KG1 (cell line): ENCODE measurements around the gene MCF2L.
"Not testable (repeated sequence)": the region's sequence is repeated elsewhere in the genome, so short reads cannot be mapped to it uniquely, and the experiment has no call there.

Source experiments
- DNase-seq: peaks from one replicate; lab custom pipeline; 2025; lab: John Stamatoyannopoulos, UW

MCF2L gene

GRCh38 chr13:113096052-113096744, 127.2 kb downstream of the MCF2L start:
- DNase-seq, result no peak

DNA sequence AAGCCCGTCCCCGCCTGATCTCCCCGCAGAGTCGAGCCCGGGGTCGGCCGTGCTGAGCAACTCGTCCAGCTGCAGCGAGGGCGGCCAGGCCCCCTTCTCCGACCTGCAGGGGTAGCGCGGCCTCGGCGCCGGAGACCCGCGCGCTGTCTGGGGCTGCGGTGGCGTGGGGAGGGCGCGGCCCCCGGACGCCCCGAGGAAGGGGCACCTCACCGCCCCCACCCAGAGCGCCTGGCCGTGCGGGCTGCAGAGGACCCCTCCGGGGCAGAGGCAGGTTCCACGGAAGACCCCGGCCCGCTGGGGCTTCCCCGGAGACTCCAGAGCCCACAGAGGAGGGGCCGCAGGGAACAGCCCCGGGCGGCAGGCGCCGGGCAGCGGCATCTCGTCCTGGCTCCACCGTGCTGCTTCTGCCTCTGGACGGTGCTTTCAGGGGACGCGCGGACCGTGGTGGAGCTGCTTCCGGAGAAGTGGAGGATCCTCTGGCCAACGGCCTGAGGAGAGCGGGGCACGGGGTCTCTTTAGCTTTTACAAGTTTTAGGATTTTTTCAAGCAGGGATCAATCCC, 127.8 kb downstream of the MCF2L start:
- DNase-seq, result no peak

- no peak for DNase-seq
Measured at GRCh38 chr13:113097651-113098050, 128.6 kb downstream of the MCF2L start.

DNA sequence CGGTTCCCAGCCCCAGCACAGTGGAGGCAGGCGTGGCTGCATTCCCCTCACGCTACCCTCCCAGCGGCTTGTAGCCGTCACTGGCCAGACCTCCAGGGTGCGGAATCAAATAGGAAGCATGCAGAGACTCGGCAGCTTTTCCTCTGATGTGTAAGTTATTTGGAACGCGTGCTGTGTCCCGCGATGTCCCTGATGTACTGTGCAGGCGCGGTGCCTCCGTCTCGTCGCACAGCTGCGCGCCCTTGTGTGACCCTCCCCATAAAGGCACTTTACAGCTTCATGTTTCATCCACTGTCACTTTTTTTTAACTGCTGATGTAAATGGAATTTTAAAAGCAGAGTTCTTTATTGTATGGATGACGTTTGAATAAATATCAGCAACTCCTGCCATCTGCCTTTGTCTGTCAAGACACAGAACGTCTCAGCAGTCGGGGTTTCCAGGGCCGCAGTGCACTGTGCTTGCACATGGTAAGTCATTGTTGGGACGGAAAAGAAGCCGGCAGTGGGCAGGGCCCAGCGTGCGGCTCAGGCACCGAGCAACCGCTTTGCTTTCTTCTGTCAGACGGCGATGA, 129.2 kb downstream of the MCF2L start:
- DNase-seq, result no peak

GRCh38 chr13:113099142-113099541, 130.1 kb downstream of the MCF2L start:
- no peak for DNase-seq

DNA sequence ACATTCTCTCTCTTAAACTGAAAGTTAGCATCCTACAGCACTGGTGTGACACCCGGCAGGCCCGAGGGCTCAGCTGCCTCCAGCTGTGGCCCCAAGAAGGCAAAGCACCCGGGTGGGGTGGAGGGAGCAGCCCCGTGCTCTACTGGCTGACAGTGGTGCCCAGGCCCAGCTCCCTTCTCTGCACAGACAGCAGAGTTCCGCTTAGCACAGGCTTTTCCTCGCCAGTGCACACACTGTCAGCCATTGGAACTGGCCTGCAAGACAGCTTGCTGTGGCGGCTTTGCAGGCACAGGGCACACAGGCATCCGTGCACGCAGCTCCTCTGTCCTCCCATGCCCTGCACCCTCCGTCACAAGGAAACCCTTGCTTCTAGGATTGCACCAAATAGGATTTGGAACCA, 133.3 kb downstream of the MCF2L start:
- not testable (repeated sequence) for DNase-seq

- no peak for DNase-seq
Measured at GRCh38 chr13:113102727-113103126, 133.7 kb downstream of the MCF2L start.

DNA sequence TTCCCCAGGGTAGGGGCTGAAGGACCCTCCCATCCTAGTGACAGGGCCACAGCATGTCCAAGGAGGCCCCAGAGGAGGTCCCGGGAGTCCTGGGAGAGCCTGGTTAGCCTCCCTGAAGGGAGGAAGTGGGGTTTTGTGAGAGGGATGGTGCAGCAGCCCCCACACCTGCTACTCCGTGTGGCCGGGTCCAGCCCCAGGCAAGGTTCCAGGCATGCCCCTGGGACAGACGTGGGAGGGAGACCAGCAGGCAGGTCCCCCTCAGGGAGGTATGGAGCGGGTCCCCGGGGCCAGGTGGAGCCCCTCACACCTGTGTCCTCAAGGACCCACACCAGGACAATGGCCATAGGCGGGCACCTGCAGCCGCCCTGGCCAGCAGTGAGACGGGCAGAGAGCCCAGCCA, 134.6 kb downstream of the MCF2L start:
- no peak for DNase-seq

DNA sequence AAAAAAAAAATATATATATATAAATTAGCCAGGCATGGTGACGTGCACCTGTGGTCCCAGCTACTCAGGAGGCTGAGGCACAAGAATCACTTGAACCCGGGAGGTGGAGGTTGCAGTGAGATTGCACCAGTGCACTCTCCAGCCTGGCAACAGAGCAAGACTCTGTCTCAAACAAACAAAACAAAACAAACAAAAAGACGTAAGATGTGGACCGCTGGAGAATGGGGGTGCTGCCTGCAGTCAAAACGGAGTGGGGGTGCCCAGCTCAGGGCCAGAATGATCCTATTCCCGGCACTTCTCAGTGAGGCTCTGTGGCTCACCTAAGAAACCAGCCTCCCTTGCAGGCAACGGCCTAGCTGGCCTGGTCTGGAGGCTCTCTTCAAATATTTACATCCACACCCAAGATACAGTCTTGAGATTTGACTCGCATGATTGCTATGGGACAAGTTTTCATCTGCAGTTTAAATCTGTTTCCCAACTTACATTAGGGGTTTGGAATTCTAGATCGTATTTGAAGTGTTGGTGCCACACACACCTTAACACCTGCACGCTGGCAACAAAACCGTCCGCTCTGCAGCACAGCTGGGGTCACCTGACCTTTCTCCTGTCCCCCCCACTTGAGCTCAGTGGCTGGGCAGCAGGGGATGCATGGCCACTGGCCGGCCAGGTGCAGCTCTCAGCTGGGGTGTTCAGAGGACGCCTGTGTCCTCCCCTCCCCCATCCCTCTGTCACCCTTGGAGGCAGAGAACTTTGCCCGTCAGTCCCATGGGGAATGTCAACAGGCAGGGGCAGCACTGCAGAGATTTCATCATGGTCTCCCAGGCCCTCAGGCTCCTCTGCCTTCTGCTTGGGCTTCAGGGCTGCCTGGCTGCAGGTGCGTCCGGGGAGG, 136.3 kb downstream of the MCF2L start, which contains the start of gene F7:
F7 (plus strand) TSS at position 760 of the 889 bp plus-strand sequence; CDS start at position 811, 51 bp downstream.
- no peak for DNase-seq

DNA sequence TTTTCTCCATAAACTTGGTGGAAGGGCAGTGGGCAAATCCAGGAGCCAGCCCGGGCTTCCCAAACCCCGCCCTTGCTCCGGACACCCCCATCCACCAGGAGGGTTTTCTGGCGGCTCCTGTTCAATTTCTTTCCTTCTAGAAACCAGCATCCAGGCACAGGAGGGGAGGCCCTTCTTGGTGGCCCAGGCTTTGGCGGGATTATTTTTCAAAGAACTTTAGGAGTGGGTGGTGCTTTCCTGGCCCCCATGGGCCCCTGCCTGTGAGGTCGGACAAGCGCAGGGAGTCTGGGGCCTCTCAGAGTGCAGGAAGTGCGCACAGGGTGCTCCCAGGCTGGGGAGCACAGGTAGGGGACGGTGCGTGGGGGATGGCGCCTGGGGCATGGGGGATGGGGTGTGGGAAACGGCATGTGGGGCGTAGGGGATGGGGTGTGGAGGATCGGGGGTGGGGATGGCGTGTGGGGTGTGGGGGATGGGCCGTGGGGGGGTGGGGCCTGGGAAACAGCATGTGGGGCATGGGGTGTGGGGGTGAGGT, 137.0 kb downstream of the MCF2L start:
- no peak for DNase-seq

DNA sequence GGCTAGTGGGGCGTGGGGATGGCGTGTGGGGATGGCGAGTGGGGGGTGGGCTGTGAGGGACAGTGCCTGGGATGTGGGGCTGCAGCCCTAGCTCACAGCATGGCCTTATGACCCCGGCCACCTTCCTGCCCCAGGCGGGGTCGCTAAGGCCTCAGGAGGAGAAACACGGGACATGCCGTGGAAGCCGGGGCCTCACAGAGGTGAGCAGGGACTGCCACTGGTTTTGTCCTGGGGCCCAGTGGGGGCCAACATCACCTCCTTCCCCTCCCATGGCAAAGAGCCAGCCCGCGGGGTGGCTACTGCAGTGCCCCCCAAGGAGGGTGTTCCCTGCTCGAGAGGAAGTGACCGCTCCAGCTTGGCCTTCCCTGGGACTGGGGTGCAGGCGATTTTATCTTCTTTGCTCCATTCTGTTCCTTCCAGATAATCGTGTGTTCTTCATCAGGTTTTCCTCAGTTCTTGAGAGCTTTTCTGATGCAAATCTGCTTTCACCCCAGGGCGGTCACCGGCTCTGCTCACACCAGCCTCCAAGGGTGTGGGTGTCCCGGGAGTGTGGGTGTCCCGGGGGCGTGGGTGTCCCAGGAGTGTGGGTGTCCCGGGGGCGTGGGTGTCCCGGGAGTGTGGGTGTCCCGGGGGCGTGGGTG, 137.8 kb downstream of the MCF2L start:
- no peak for DNase-seq

GRCh38 chr13:113108521-113108920, 139.5 kb downstream of the MCF2L start:
- not testable (repeated sequence) for DNase-seq

DNA sequence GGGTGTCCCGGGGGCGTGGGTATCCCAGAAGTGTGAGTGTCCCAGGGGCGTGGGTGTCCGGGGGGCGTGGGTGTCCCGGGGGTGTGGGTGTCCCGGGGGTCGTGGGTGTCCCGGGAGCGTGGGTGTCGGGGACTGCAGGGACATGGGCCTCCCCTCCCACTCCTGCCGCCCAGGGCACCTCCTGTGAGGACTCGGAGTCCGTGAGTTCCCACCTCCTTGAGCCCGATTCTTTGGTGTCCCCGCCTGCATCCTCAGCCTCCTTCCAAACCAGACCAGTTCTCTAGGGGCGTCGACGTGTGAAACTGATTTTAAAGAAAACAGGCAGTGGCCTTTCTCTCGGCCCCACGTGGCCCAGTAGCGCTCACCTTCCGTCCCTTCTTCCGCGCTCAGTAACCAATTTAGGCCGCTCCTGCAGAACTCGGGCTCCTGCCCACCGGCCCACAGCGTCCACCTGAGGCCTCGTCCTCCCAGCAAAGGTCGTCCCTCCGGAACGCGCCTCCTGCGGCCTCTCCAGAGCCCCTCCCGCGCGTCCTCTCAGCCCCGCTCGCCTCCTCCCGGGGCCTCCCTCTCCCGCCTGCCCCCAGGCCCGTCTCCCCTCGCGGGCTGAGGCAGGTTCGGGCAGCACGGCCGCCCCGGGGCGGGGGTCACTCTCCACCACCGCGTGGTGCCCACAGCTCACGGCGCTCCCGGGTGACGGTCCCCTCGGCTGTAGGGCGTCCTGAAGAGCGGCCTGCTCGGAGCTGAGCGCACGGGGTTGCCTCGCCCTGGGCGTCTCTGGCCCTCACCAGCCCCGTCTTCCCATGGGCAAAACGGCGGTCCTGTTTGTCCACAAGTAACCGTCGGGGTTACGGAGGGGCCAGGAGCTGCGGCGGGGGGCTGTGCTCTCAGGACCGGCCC, 140.4 kb downstream of the MCF2L start:
- DNase-seq, result no peak

GRCh38 chr13:113110048-113110851, 141.2 kb downstream of the MCF2L start:
- DNase-seq, result no peak

- DNase-seq, result no peak
Measured at GRCh38 chr13:113110852-113111315, 141.9 kb downstream of the MCF2L start.

DNA sequence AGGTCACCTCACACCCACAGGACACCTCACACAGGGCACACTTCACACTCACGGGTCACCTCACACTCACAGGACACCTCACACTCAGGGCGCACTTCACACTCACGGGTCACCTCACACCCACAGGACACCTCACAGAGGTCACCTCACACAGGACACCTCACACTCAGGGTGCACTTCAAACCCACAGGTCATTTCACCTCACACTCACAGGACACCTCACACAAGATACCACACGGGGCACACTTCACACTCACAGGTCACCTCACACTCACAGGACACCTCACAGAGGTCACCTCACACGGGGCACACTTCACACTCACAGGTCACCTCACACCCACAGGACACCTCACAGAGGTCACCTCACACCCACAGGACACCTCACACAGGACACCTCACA, 142.8 kb downstream of the MCF2L start:
- not testable (repeated sequence) for DNase-seq

DNA sequence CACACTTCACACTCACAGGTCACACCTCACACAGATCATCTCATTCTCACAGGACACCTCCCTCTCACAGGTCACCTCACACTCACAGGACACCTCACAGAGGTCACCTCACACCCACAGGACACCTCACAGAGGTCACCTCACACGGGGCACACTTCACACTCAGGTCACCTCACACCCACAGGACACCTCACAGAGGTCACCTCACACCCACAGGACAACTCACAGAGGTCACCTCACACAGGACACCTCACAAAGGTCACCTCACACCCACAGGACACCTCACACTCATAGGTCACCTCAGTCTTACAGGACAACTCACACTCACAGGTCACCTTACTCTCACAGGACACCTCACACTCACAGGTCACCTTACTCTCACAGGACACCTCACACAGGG, 143.5 kb downstream of the MCF2L start:
- DNase-seq, result not testable (repeated sequence)

- DNase-seq, result no peak
Measured at GRCh38 chr13:113112893-113113845, 144.2 kb downstream of the MCF2L start.
